Measurements from ENCODE around the gene NCK2. TPM values are rescaled to one million over a fixed set of nuclear protein-coding genes. Genes with fewer than 3 reads are reported as not detected.
"Not testable (repeated sequence)": the region's sequence is repeated elsewhere in the genome, so short reads cannot be mapped to it uniquely, and the experiment has no call there.

Gene NCK2
- total RNA-seq, 2 donors from 2014 or later = 39.0 to 144 TPM

- no peaks in the 10 kb centered on the region for H3K36me3 ChIP-seq
- TF ChIP-seq POLR2AphosphoS5 (IDR thresholded peaks at IDR 0.05) (no peak), POLR2A (IDR thresholded peaks at IDR 0.05) (no peak)
- TF ChIP-seq, protein P1, sequence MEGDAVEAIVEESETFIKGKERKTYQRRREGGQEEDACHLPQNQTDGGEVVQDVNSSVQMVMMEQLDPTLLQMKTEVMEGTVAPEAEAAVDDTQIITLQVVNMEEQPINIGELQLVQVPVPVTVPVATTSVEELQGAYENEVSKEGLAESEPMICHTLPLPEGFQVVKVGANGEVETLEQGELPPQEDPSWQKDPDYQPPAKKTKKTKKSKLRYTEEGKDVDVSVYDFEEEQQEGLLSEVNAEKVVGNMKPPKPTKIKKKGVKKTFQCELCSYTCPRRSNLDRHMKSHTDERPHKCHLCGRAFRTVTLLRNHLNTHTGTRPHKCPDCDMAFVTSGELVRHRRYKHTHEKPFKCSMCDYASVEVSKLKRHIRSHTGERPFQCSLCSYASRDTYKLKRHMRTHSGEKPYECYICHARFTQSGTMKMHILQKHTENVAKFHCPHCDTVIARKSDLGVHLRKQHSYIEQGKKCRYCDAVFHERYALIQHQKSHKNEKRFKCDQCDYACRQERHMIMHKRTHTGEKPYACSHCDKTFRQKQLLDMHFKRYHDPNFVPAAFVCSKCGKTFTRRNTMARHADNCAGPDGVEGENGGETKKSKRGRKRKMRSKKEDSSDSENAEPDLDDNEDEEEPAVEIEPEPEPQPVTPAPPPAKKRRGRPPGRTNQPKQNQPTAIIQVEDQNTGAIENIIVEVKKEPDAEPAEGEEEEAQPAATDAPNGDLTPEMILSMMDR (IDR thresholded peaks at IDR 0.05) = no peak
- no peak overlapping the region for H3K27ac ChIP-seq
- no peaks in the 10 kb centered on the region for H3K9me3 ChIP-seq
- intact Hi-C loops (cut with DNase I) = no loop called here
- no peaks in the 10 kb centered on the region for H3K4me1 ChIP-seq (replicated peaks)
- no peak for DNase-seq (ENCODE audit: low spot score)
- H3K27me3 ChIP-seq (replicated peaks; ENCODE audit: insufficient read depth) = no peaks in the 10 kb centered on the region
- 87% methylated on average over 4 of the region's 4 CpGs for WGBS
- no peak overlapping the region for H3K4me3 ChIP-seq
These were observed 11.7 kb downstream of the NCK2 start for GRCh38 chr2:105756435-105756834.

- DNase-seq (ENCODE audit: low spot score); intact Hi-C loops (cut with DNase I); H3K4me1 ChIP-seq (replicated peaks); H3K27ac ChIP-seq; H3K9me3 ChIP-seq; H3K4me3 ChIP-seq; H3K36me3 ChIP-seq; H3K27me3 ChIP-seq (replicated peaks; ENCODE audit: insufficient read depth): not testable (repeated sequence)
- WGBS = 92% methylated on average over 10 of the region's 10 CpGs
These were observed 12.2 kb downstream of the NCK2 start for GRCh38 chr2:105756865-105757264.

DNA sequence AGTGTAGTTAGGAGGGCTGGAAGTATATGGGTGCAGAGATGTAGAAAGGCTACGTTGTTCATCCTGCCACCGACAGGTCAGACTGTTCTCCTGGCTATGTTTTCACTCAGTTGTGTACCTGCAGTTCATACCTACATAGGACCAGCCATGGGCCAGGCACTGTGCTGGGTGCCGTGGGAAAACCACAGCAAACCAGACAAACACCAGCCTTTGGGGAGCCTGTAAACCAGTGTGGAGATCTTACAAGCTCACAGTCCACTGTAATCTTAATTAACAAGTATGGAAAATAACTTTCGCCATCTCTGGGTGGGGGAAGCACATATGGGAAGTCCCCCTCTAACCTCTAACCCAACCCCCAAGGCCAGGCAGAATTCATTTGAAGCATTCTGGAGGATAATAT lies 12.7 kb downstream of the NCK2 start:
- DNase-seq (ENCODE audit: low spot score) = no peak

DNA sequence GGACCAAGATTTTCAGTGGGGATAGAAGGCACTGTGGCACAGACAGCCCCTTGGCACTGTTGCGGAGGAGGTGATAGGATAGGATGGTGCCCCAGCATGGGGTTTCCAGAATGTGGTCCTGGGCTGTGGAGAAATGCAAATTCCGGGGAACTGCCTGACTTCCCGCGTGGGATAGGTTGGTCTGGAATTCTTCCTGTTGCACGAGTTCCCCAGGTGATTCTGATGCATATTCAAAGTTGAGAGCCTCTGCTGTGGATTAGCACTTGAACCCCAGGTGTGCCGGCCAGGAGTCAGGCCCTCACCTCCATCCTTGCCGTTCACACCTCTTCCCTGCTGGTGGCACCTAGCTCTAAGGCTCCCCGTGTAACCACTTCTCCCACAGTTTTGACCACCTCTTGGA lies 15.5 kb downstream of the NCK2 start:
- Histone ChIP-seq H3K27ac (no peak overlapping the region), H3K36me3 (no peaks in the 10 kb centered on the region), H3K4me1 (replicated peaks) (no peaks in the 10 kb centered on the region), H3K9me3 (no peaks in the 10 kb centered on the region), H3K27me3 (replicated peaks; ENCODE audit: insufficient read depth) (no peaks in the 10 kb centered on the region), H3K4me3 (no peak overlapping the region)
- intact Hi-C loops (cut with DNase I) = no loop called here
- WGBS = 81% methylated on average over 8 of the region's 8 CpGs
- no peak for DNase-seq (ENCODE audit: low spot score)
- TF ChIP-seq POLR2A (IDR thresholded peaks at IDR 0.05) (no peak), POLR2AphosphoS5 (IDR thresholded peaks at IDR 0.05) (no peak)
- TF ChIP-seq, protein P1 (IDR thresholded peaks at IDR 0.05) = no peak

More for the DNA sequence above, 12.7 kb downstream of the NCK2 start:
- no peaks in the 10 kb centered on the region for H3K27me3 ChIP-seq (replicated peaks; ENCODE audit: insufficient read depth)
- H3K9me3 ChIP-seq = no peaks in the 10 kb centered on the region
- no peak overlapping the region for H3K27ac ChIP-seq
- intact Hi-C loops (cut with DNase I) = no loop called here
- H3K4me3 ChIP-seq = no peak overlapping the region
- no peaks in the 10 kb centered on the region for H3K4me1 ChIP-seq (replicated peaks)
- H3K36me3 ChIP-seq = no peaks in the 10 kb centered on the region
- WGBS = 90% methylated on average over 4 of the region's 4 CpGs
- no peak for TF ChIP-seq POLR2A (IDR thresholded peaks at IDR 0.05)
- TF ChIP-seq POLR2AphosphoS5 (IDR thresholded peaks at IDR 0.05) = no peak
- TF ChIP-seq, protein P1 (IDR thresholded peaks at IDR 0.05) = no peak

- no peak for DNase-seq (ENCODE audit: low spot score)
- H3K27me3 ChIP-seq (replicated peaks; ENCODE audit: insufficient read depth) = no peaks in the 10 kb centered on the region
- intact Hi-C loops (cut with DNase I) = no loop called here
- H3K9me3 ChIP-seq = no peaks in the 10 kb centered on the region
- H3K4me3 ChIP-seq = no peak overlapping the region
- TF ChIP-seq, protein P1 (IDR thresholded peaks at IDR 0.05) = no peak
- no peak for TF ChIP-seq POLR2A (IDR thresholded peaks at IDR 0.05)
- no peak for TF ChIP-seq POLR2AphosphoS5 (IDR thresholded peaks at IDR 0.05)
- H3K27ac ChIP-seq = no peak overlapping the region
- H3K36me3 ChIP-seq = no peaks in the 10 kb centered on the region
- no peaks in the 10 kb centered on the region for H3K4me1 ChIP-seq (replicated peaks)
- WGBS = 91% methylated on average over 12 of the region's 12 CpGs
These were observed 16.1 kb downstream of the NCK2 start for GRCh38 chr2:105760639-105761337.

All from prostate gland (tissue), 2 donors.